A549 (cell line): ENCODE results near the gene GALC. TPM values are rescaled to one million over a fixed set of nuclear protein-coding genes. Genes with fewer than 3 reads are reported as not detected.

Experiments
- ATAC-seq, 2 experiments: fragments of 200-7000 bp in 1 of 2; fragments of >200 bp in 1 of 2; cut with Nextera tagmentation in 1 of 2; cut with Tn5 transposase in 1 of 2; 3 replicates each; pipeline versions ENCODE4 v1.8.0 to v1.9.1; 2018 to 2020; ENCODE audit warnings: mild to moderate bottlenecking in 1 of 2, moderate library complexity in 1 of 2
- CTCF ChIA-PET: fragments of 300-600 bp; sonication (Branson Sonifier 250); formaldehyde crosslinking; extraction: SDS; loops from one replicate; lab custom pipeline; 2021; ENCODE audit warnings: antibody characterized with exemption, inconsistent platforms; lab: Yijun Ruan, JAX
- POLR2A ChIA-PET: fragments of 350-600 bp; formaldehyde crosslinking; extraction: SDS; loops from one replicate; lab custom pipeline; 2021; ENCODE audit warnings: antibody characterized with exemption, inconsistent platforms; lab: Yijun Ruan, JAX
- DNase-seq, 2 experiments: peaks; one replicate each; pipeline versions ENCODE4 v3.0.0 to v3.0.0-alpha.2; 2011 to 2016; ENCODE audit warnings: low read depth in 1 of 2, low spot score in 1 of 2
- FAIRE-seq: peaks from 2 replicates; lab custom pipeline; 2011; peaks lifted over from hg19 to GRCh38; lab: Jason Lieb, UNC
- H3K27ac ChIP-seq, 2 experiments: fragments of >200 bp; sonication (Bioruptor Twin); formaldehyde crosslinking; 3 replicates each; pipeline ENCODE4 v1.5.1; 2016 to 2017
- H3K4me1 ChIP-seq: fragments of >200 bp; sonication (Bioruptor Twin); formaldehyde crosslinking; 3 replicates; pipeline ENCODE4 v1.6.1; 2016
- H3K4me2 ChIP-seq: fragments of >200 bp; sonication (Bioruptor Twin); formaldehyde crosslinking; 3 replicates; pipeline ENCODE4 v1.6.1; 2016
- H3K4me3 ChIP-seq: fragments of >200 bp; sonication (Bioruptor Twin); formaldehyde crosslinking; 3 replicates; pipeline ENCODE4 v1.5.1; 2016
- H3K9me3 ChIP-seq: fragments of >200 bp; sonication (Bioruptor Twin); formaldehyde crosslinking; 3 replicates; pipeline ENCODE4 v1.6.1; 2016
- CHD2 ChIP-seq: fragments of 150-350 bp; IDR thresholded peaks from 2 replicates; pipeline ENCODE4 v1.6.1; 2014; ENCODE audit warnings: low read length; ENCODE audit not compliant: partially characterized antibody
- EHF ChIP-seq: fragments of 250-450 bp; sonication (Bioruptor Pico); IDR thresholded peaks from 2 replicates; pipeline ENCODE4 v1.5.0; 2020; ENCODE audit warnings: mild to moderate bottlenecking
- EP300 ChIP-seq, 2 experiments: fragments of >200 bp; sonication (Bioruptor Twin); formaldehyde crosslinking; IDR thresholded peaks; 2 replicates in 1 of 2; 3 replicates in 1 of 2; pipeline ENCODE4 v1.6.1; 2016 to 2017
- FOSB ChIP-seq: fragments of 250-450 bp; sonication (Bioruptor Pico); IDR thresholded peaks from 2 replicates; pipeline ENCODE4 v1.5.0; 2020; ENCODE audit warnings: mild to moderate bottlenecking, moderate library complexity
- HDAC2 ChIP-seq: fragments of 200-600 bp; sonication (generic); IDR thresholded peaks from 2 replicates; pipeline ENCODE4 v1.6.1; 2016
- HEYL ChIP-seq: fragments of 250-450 bp; sonication (Bioruptor Pico); IDR thresholded peaks from 2 replicates; pipeline ENCODE4 v1.8.0; 2021; ENCODE audit warnings: mild to moderate bottlenecking, moderate library complexity
- HOXA7 ChIP-seq: fragments of 250-450 bp; sonication (Bioruptor Pico); IDR thresholded peaks from 2 replicates; pipeline ENCODE4 v1.5.0; 2020; ENCODE audit warnings: mild to moderate bottlenecking, moderate library complexity
- MAFK ChIP-seq: fragments of 450-650 bp; IDR thresholded peaks from 2 replicates; pipeline ENCODE4 v1.6.1; 2014; ENCODE audit not compliant: partially characterized antibody
- MYC ChIP-seq: IDR thresholded peaks from 2 replicates; pipeline ENCODE4 v1.6.1; 2012; ENCODE audit warnings: mild to moderate bottlenecking, inconsistent platforms, low read length, improper control_type of control experiment, borderline replicate concordance
- NFE2L2 ChIP-seq: fragments of 150-350 bp; conservative IDR thresholded peaks from 2 replicates; pipeline ENCODE4 v1.6.1; 2014; ENCODE audit warnings: low read length
- NPAS2 ChIP-seq: fragments of 250-450 bp; sonication (Bioruptor Pico); IDR thresholded peaks from 2 replicates; pipeline ENCODE4 v1.8.0; 2022; ENCODE audit warnings: mild to moderate bottlenecking, moderate library complexity, borderline replicate concordance
- PHF8 ChIP-seq: fragments of 200-600 bp; sonication (generic); IDR thresholded peaks from 2 replicates; pipeline ENCODE4 v1.6.1; 2016; ENCODE audit warnings: low read depth, mild to moderate bottlenecking, antibody characterized with exemption, moderate library complexity, borderline replicate concordance
- REST ChIP-seq: fragments of 200-600 bp; sonication (generic); IDR thresholded peaks from 2 replicates; pipeline ENCODE4 v1.6.1; 2016; ENCODE audit warnings: antibody characterized with exemption, mild to moderate bottlenecking, moderate library complexity
- RNF2 ChIP-seq: fragments of 200-600 bp; sonication (generic); IDR thresholded peaks from 2 replicates; pipeline ENCODE4 v1.6.1; 2016; ENCODE audit warnings: low read depth, mild to moderate bottlenecking, antibody characterized with exemption, moderate library complexity, borderline replicate concordance
- TP53 ChIP-seq: fragments of 250-450 bp; sonication (Bioruptor Pico); IDR thresholded peaks from 2 replicates; pipeline ENCODE4 v1.5.0; 2021; ENCODE audit warnings: mild to moderate bottlenecking, moderate library complexity
- ZNF302 ChIP-seq: fragments of 250-450 bp; sonication (Bioruptor Pico); IDR thresholded peaks from 2 replicates; pipeline ENCODE4 v1.9.0; 2021; ENCODE audit warnings: inconsistent platforms, mild to moderate bottlenecking, moderate library complexity
- WGBS: methylation state at CpG from one replicate; pipeline ENCODE4 v1.1.6; 2017; ENCODE audit errors: missing lambda C conversion rate; 5-methylcytosine and 5-hydroxymethylcytosine counted together
- polyA plus RNA-seq, 4 experiments: library from polyadenylated mRNA; depleted of rRNA in 3 of 4; stranded (reverse); fragments of >200 nt; fragmentation: RNase III in 1 of 4; extraction: RNeasy Plus Mini Kit Qiagen cat#74134 plus additional on column Dnase treatment in 1 of 4; gene quantifications; 2 replicates in 3 of 4; 3 replicates in 1 of 4; pipeline ENCODE4 v1.2.3, GENCODE V29; 2011 to 2017
- TF ChIP-seq, protein P1 (sequence below): fragments of 150-350 bp; IDR thresholded peaks from 2 replicates; pipeline ENCODE4 v1.6.1; 2014; ENCODE audit warnings: low read depth, mild to moderate bottlenecking, low read length
- TF ChIP-seq, protein P2 (sequence below): fragments of 250-450 bp; sonication (Bioruptor Pico); IDR thresholded peaks from 2 replicates; pipeline ENCODE4 v1.5.0; 2021; ENCODE audit warnings: mild to moderate bottlenecking, moderate library complexity, borderline replicate concordance
- TF ChIP-seq, protein P3 (sequence below): fragments of >200 bp; sonication (Bioruptor Twin); formaldehyde crosslinking; IDR thresholded peaks from 3 replicates; pipeline ENCODE4 v1.5.1; 2016
- TF ChIP-seq, protein P4 (sequence below): fragments of 250-450 bp; sonication (Bioruptor Pico); IDR thresholded peaks from 2 replicates; pipeline ENCODE4 v1.5.0; 2020; ENCODE audit warnings: low read depth, mild to moderate bottlenecking, moderate library complexity

Gene GALC
- polyA plus RNA-seq, 2 of the 4 experiments (the other 2 are of a cell fraction): 15.5 to 38.3 TPM

GRCh38 chr14:87992346-87992717 lies 650 bp downstream of the GALC start (continued):
- no peak for TF ChIP-seq ZNF302 (CRISPR knock-in tag)
- TF ChIP-seq, protein P1, sequence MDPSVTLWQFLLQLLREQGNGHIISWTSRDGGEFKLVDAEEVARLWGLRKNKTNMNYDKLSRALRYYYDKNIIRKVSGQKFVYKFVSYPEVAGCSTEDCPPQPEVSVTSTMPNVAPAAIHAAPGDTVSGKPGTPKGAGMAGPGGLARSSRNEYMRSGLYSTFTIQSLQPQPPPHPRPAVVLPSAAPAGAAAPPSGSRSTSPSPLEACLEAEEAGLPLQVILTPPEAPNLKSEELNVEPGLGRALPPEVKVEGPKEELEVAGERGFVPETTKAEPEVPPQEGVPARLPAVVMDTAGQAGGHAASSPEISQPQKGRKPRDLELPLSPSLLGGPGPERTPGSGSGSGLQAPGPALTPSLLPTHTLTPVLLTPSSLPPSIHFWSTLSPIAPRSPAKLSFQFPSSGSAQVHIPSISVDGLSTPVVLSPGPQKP: no peak
- no peak for TF ChIP-seq NPAS2
- TF ChIP-seq MYC: no peak

DNA sequence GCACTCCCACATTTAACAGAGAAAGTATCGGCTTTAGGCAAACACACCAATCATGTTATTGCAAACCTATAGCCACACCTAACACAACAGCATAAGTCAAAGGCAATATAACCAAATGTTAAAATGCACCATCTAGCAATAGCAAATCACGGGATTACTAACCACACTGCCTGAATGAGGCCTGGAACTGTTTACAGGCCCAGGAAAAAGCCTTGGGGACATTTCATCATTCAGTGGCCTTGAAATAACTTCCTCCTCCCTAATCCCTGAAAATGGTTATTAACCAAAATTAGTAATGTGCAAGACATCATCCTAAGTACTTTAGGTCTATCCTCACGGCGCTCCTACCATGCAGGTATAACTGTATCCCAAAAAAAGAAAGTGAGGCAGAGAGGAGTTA lies 2.3 kb downstream of the GALC start:
- H3K9me3 ChIP-seq: no peaks in the 10 kb centered on the region
- ATAC-seq (no peak), FAIRE-seq (no peak), DNase-seq (no peak)
- whole genome bisulfite sequencing: 85% methylated on average over 4 of the region's 4 CpGs
- H3K4me2 ChIP-seq: no peak overlapping the region
- no peak overlapping the region for H3K4me3 ChIP-seq
- ChIA-PET POLR2A (no interaction called here), CTCF (no interaction called here)
- H3K4me1 ChIP-seq: 0 out of 3 replicates have a peak, but pooled peaks cover 6% of the 10 kb centered on the region
- TF ChIP-seq, protein P2, sequence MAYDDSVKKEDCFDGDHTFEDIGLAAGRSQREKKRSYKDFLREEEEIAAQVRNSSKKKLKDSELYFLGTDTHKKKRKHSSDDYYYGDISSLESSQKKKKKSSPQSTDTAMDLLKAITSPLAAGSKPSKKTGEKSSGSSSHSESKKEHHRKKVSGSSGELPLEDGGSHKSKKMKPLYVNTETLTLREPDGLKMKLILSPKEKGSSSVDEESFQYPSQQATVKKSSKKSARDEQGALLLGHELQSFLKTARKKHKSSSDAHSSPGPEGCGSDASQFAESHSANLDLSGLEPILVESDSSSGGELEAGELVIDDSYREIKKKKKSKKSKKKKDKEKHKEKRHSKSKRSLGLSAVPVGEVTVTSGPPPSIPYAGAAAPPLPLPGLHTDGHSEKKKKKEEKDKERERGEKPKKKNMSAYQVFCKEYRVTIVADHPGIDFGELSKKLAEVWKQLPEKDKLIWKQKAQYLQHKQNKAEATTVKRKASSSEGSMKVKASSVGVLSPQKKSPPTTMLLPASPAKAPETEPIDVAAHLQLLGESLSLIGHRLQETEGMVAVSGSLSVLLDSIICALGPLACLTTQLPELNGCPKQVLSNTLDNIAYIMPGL (CRISPR knock-in tag): no peak
- TF ChIP-seq TP53 (CRISPR knock-in tag) (no peak), HEYL (no peak), FOSB (CRISPR knock-in tag) (no peak), EP300 (IDR thresholded peaks at IDR 0.05) (no peak), REST (no peak), MAFK (no peak), NFE2L2 (no peak), PHF8 (no peak), RNF2 (no peak), NPAS2 (no peak), EHF (CRISPR knock-in tag) (no peak), CHD2 (no peak), HOXA7 (CRISPR knock-in tag) (no peak), HDAC2 (no peak)
- TF ChIP-seq, protein P3, sequence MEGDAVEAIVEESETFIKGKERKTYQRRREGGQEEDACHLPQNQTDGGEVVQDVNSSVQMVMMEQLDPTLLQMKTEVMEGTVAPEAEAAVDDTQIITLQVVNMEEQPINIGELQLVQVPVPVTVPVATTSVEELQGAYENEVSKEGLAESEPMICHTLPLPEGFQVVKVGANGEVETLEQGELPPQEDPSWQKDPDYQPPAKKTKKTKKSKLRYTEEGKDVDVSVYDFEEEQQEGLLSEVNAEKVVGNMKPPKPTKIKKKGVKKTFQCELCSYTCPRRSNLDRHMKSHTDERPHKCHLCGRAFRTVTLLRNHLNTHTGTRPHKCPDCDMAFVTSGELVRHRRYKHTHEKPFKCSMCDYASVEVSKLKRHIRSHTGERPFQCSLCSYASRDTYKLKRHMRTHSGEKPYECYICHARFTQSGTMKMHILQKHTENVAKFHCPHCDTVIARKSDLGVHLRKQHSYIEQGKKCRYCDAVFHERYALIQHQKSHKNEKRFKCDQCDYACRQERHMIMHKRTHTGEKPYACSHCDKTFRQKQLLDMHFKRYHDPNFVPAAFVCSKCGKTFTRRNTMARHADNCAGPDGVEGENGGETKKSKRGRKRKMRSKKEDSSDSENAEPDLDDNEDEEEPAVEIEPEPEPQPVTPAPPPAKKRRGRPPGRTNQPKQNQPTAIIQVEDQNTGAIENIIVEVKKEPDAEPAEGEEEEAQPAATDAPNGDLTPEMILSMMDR: no peak
- TF ChIP-seq, protein P1: no peak
- TF ChIP-seq, protein P4, sequence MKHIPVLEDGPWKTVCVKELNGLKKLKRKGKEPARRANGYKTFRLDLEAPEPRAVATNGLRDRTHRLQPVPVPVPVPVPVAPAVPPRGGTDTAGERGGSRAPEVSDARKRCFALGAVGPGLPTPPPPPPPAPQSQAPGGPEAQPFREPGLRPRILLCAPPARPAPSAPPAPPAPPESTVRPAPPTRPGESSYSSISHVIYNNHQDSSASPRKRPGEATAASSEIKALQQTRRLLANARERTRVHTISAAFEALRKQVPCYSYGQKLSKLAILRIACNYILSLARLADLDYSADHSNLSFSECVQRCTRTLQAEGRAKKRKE: no peak
- H3K27ac ChIP-seq: no peak overlapping the region
